Measurements from ENCODE around the gene DIDO1. TPM values are rescaled to one million over a fixed set of nuclear protein-coding genes. Genes with fewer than 3 reads are reported as not detected.
A peak's percentile ranks its signal among the peaks of the same experiment; 100 is the strongest.

DIDO1 gene
- total and polyA plus RNA-seq, 2 of the 13 experiments (the other 11 are each of a cell fraction or from before 2014, with no cell fraction given), result 75.0 to 75.1 TPM

- TF ChIP-seq ZNF281 (CRISPR knock-in tag; IDR thresholded peaks at IDR 0.05; ENCODE audit: borderline replicate concordance) (peak; percentile 38; the same call in 1 of the 2 replicates), KDM1A (CRISPR knock-in tag; IDR thresholded peaks at IDR 0.05) (0 out of 2 replicates have a peak, but pooled peaks have one; percentile 24), ARID4A (CRISPR knock-in tag; IDR thresholded peaks at IDR 0.05; ENCODE audit: borderline replicate concordance) (peak; percentile 50; the same call in 1 of the 2 replicates)
Observed at GRCh38 chr20:62913043-62913630, 13.2 kb downstream of the DIDO1 start (continued).

- in situ Hi-C loops (cut with HindIII; ENCODE audit: extremely low pct_ligation_motif_present, low pct_unique_long_range_greater_than_20kb), result no loop called here
- ATAC-seq (no peak), FAIRE-seq (no peak), DNase-seq (ENCODE audit: low spot score) (no peak)
- H3K36me3 ChIP-seq (replicated peaks in 1 of 2; ENCODE audit: control insufficient read depth in 1 of 2, insufficient read depth in 2 of 2, low read length in 2 of 2), result peaks cover 61 to 69% of the 10 kb centered on the region in 2 experiments
- H3K9ac ChIP-seq (ENCODE audit: insufficient read depth, low read depth, low read length), result no peak overlapping the region
- H4K20me1 ChIP-seq (ENCODE audit: insufficient read depth, low read length), result peaks cover 82% of the 10 kb centered on the region
- no peak overlapping the region for H3K27ac ChIP-seq (ENCODE audit: extremely low read length, insufficient read depth, low read length)
- intact Hi-C loops (cut with micrococcal nuclease; ENCODE audit: unreplicated experiment), result no loop called here
- ChIA-PET CTCF (ENCODE audit: low intra/inter-chr PET ratio, low total read pairs) (no interaction called here), POLR2A (interaction anchor here (3.9 to 6.3 kb wide), 2 partner anchors 26 to 43 kb away, joined by 19 to 54 read pairs; partner anchors contain the start of genes GID8 and SLC17A9)
- H3K27me3 ChIP-seq (ENCODE audit: control insufficient read depth in 1 of 2, insufficient read depth in 2 of 2, low read length in 2 of 2), result no peaks in the 10 kb centered on the region
- no peak overlapping the region for H3K4me3 ChIP-seq (replicated peaks in 1 of 3; ENCODE audit: insufficient read depth in 1 of 3, low read depth in 2 of 3, low read length in 3 of 3)
- peaks cover 43% of the 10 kb centered on the region for H3K4me1 ChIP-seq (ENCODE audit: insufficient read depth, low read length)
- no peaks in the 10 kb centered on the region for H3K9me3 ChIP-seq (ENCODE audit: low read length)
- no peak overlapping the region for H3K4me2 ChIP-seq (ENCODE audit: low read depth, low read length)
- 96% methylated on average over 10 of the region's 10 CpGs for WGBS (ENCODE audit: low lambda C conversion rate)
- H2AFZ ChIP-seq (ENCODE audit: low read length), result no peak overlapping the region
- H3K79me2 ChIP-seq (ENCODE audit: insufficient read depth, low read length), result peaks cover 96% of the 10 kb centered on the region
- no TSS peak for BruUV-seq (replicated peaks)
- TF ChIP-seq MZF1 (CRISPR knock-in tag; IDR thresholded peaks at IDR 0.05; ENCODE audit: borderline replicate concordance) (0 out of 2 replicates have a peak, but pooled peaks have one; percentile 71), KAT2B (IDR thresholded peaks at IDR 0.05; ENCODE audit: borderline replicate concordance, low read depth, low read length) (no peak), ZNF740 (CRISPR knock-in tag; IDR thresholded peaks at IDR 0.05) (no peak), TEAD3 (CRISPR knock-in tag; optimal IDR thresholded peaks at IDR 0.05; ENCODE audit: borderline replicate concordance) (peak; percentile 26), ZNF776 (CRISPR knock-in tag; IDR thresholded peaks at IDR 0.05) (no peak), ZHX1 (CRISPR knock-in tag; IDR thresholded peaks at IDR 0.05; ENCODE audit: low read depth) (no peak), POLR2G (IDR thresholded peaks at IDR 0.05; ENCODE audit: low read depth, low read length) (peak; percentile 11; the same call in 1 of the 2 replicates), MBD4 (IDR thresholded peaks at IDR 0.05; ENCODE audit: borderline replicate concordance, low read length) (no peak)
Observed at GRCh38 chr20:62911701-62912280, 14.5 kb downstream of the DIDO1 start.

Data from HepG2 (cell line).